HG02571 (cell line): Measurements from ENCODE around the gene PCDH1.

ENCODE experiments used
- ATAC-seq: cut with Tn5 transposase; IDR thresholded peaks from one replicate; pipeline ENCODE4 v1.9.1; 2021; ENCODE audit warnings: mild to moderate bottlenecking, moderate library complexity; ENCODE audit not compliant: unreplicated experiment

The PCDH1 gene

GRCh38 chr5:141878186-141878710 is at the start of gene PCDH1:
Gene PCDH1, minus strand, starts transcription at chr5:141878410. Its CDS starts 148 bp downstream, at chr5:141878262.
- no peak for ATAC-seq

GRCh38 chr5:141926434-141926833 is 48.2 kb upstream of the PCDH1 start:
- ATAC-seq, result no peak

GRCh38 chr5:141923448-141924313 is 45.5 kb upstream of the PCDH1 start, which contains the start of gene DELE1:
Gene DELE1, plus strand, starts transcription at chr5:141923871. Its CDS starts 71 bp downstream, at chr5:141923942.
- peak; percentile 98 for ATAC-seq

- ATAC-seq, result peak; percentile 1
Observed at GRCh38 chr5:141922827-141923447, 44.7 kb upstream of the PCDH1 start.

- no peak for ATAC-seq
Observed at GRCh38 chr5:141920771-141921170, 42.6 kb upstream of the PCDH1 start.

GRCh38 chr5:141919218-141920119 is 41.3 kb upstream of the PCDH1 start:
- no peak for ATAC-seq

GRCh38 chr5:141917760-141918159 is 39.5 kb upstream of the PCDH1 start:
- ATAC-seq, result no peak

GRCh38 chr5:141916522-141916921 is 38.3 kb upstream of the PCDH1 start:
- no peak for ATAC-seq

GRCh38 chr5:141915881-141916336 is 37.7 kb upstream of the PCDH1 start:
- no peak for ATAC-seq

GRCh38 chr5:141914797-141915196 is 36.6 kb upstream of the PCDH1 start:
- no peak for ATAC-seq

- peak; percentile 82 for ATAC-seq
Observed at GRCh38 chr5:141914199-141914743, 36.1 kb upstream of the PCDH1 start.

GRCh38 chr5:141913560-141914198 is 35.5 kb upstream of the PCDH1 start:
- no peak for ATAC-seq

- no peak for ATAC-seq
Observed at GRCh38 chr5:141910271-141910673, 32.1 kb upstream of the PCDH1 start.

GRCh38 chr5:141909212-141909611 is 31.0 kb upstream of the PCDH1 start:
- ATAC-seq, result no peak

GRCh38 chr5:141908796-141909195 is 30.6 kb upstream of the PCDH1 start:
- no peak for ATAC-seq

- ATAC-seq, result no peak
Observed at GRCh38 chr5:141906972-141907371, 28.8 kb upstream of the PCDH1 start.

- ATAC-seq, result no peak
Observed at GRCh38 chr5:141906517-141906916, 28.3 kb upstream of the PCDH1 start.

GRCh38 chr5:141904551-141904950 is 26.3 kb upstream of the PCDH1 start:
- ATAC-seq, result no peak

GRCh38 chr5:141903261-141903660 is 25.1 kb upstream of the PCDH1 start:
- no peak for ATAC-seq
